Heart left ventricle (tissue), 13 donors: ENCODE data around the gene ZNF521.

Source experiments
- CTCF ChIP-seq, 12 donors: fragments of 200-600 bp; sonication (generic) in 4 of 12; IDR thresholded peaks; one replicate each; pipeline versions ENCODE4 v1.5.0 to v1.8.0; 2018 to 2022; ENCODE audit warnings: antibody characterized with exemption in 12 of 12, mild to moderate bottlenecking in 5 of 12
- POLR2A ChIP-seq, 2 donors: fragments of 450-650 bp; IDR thresholded peaks; one replicate each; pipeline ENCODE4 v1.6.1; 2017; ENCODE audit warnings: antibody characterized with exemption in 2 of 2, mild to moderate bottlenecking in 2 of 2, moderate library complexity in 2 of 2
- donor health status: ischemic (EF 13 %, LVEDD 7.1; RV severe dilation, severe dysfunction).
- donor health status: DM: no; HTN: yes; CAD: no.
- donor health status: DM: no; HTN: no; CAD: no.
- donor health status: ischemic (EF 25% LVEDD 6.9; RV normal size, moderate dysfunction).
- donor health status: ischemic (EF 25% LVEDD 5.7; RV mildly dilated, moderate dysfunction).
- donor health status: ischemic (EF 35%, LVEDD 5.7; RV mildly dilated, moderate dysfunction).
- donor health status: nonischemic (EF 11% LVEDD 7.7; RV severe dilation, severe dysfunction).
- donor health status: DM: yes; HTN: yes; CAD: no.
- donor health status: PGD.
- donor health status: ischemic (EF 29% LVEDD 5.4; RV normal size, mild dysfunction).
- donor health status: nonischemic (EF 23%, LVEDD 6.1; RV moderate dilation, normal function).

- no peak for TF ChIP-seq CTCF (IDR thresholded peaks at IDR 0.05)
- TF ChIP-seq POLR2A (IDR thresholded peaks at IDR 0.05), result no peak
Observed at GRCh38 chr18:25176518-25177042, 175.4 kb downstream of the ZNF521 start.
